Measurements from ENCODE around the gene CCNY.

Gene CCNY

GRCh38 chr10:35409808-35410207 is 73.5 kb downstream of the CCNY start:
- Histone ChIP-seq H3K9me3 (ENCODE audit: insufficient read depth, low read length) (no peaks in the 10 kb centered on the region), H3K27me3 (ENCODE audit: insufficient read depth, insufficient read length) (no peaks in the 10 kb centered on the region), H3K9ac (ENCODE audit: insufficient read length, low read depth) (no peak overlapping the region), H3K4me1 (ENCODE audit: insufficient read depth, insufficient read length) (peaks cover 2% of the 10 kb centered on the region), H3K36me3 (ENCODE audit: insufficient read depth, insufficient read length, low read length) (no peaks in the 10 kb centered on the region), H3K4me3 (ENCODE audit: insufficient read length, low read depth) (no peak overlapping the region)
- TF ChIP-seq YY1 (IDR thresholded peaks at IDR 0.05; ENCODE audit: insufficient read depth, insufficient read length) = no peak
- no peak for TF ChIP-seq SUZ12 (IDR thresholded peaks at IDR 0.05; ENCODE audit: extremely low read depth, insufficient read depth, insufficient read length)
- TF ChIP-seq ZNF274 (IDR thresholded peaks at IDR 0.05; ENCODE audit: low read depth, low read length) = no peak
- DNase-seq (ENCODE audit: low read depth, low spot score) = no peak

GRCh38 chr10:35412003-35412723 is 75.9 kb downstream of the CCNY start:
- no peaks in the 10 kb centered on the region for H3K9me3 ChIP-seq (ENCODE audit: insufficient read depth, low read length)
- no peaks in the 10 kb centered on the region for H3K27me3 ChIP-seq (ENCODE audit: insufficient read depth, insufficient read length)
- peaks cover 2% of the 10 kb centered on the region for H3K4me1 ChIP-seq (ENCODE audit: insufficient read depth, insufficient read length)
- H3K4me3 ChIP-seq (ENCODE audit: insufficient read length, low read depth) = no peak overlapping the region
- no peaks in the 10 kb centered on the region for H3K36me3 ChIP-seq (ENCODE audit: insufficient read depth, insufficient read length, low read length)
- no peak for DNase-seq (ENCODE audit: low read depth, low spot score)
- TF ChIP-seq YY1 (IDR thresholded peaks at IDR 0.05; ENCODE audit: insufficient read depth, insufficient read length) (no peak), SUZ12 (IDR thresholded peaks at IDR 0.05; ENCODE audit: extremely low read depth, insufficient read depth, insufficient read length) (no peak), ZNF274 (IDR thresholded peaks at IDR 0.05; ENCODE audit: low read depth, low read length) (no peak)
- H3K9ac ChIP-seq (ENCODE audit: insufficient read length, low read depth) = no peak overlapping the region

- DNase-seq (ENCODE audit: low read depth, low spot score) = no peak
- no peaks in the 10 kb centered on the region for H3K9me3 ChIP-seq (ENCODE audit: insufficient read depth, low read length)
- no peaks in the 10 kb centered on the region for H3K36me3 ChIP-seq (ENCODE audit: insufficient read depth, insufficient read length, low read length)
- H3K9ac ChIP-seq (ENCODE audit: insufficient read length, low read depth) = no peak overlapping the region
- TF ChIP-seq ZNF274 (IDR thresholded peaks at IDR 0.05; ENCODE audit: low read depth, low read length) (no peak), SUZ12 (IDR thresholded peaks at IDR 0.05; ENCODE audit: extremely low read depth, insufficient read depth, insufficient read length) (no peak), YY1 (IDR thresholded peaks at IDR 0.05; ENCODE audit: insufficient read depth, insufficient read length) (no peak)
- H3K4me3 ChIP-seq (ENCODE audit: insufficient read length, low read depth) = no peak overlapping the region
- no peaks in the 10 kb centered on the region for H3K27me3 ChIP-seq (ENCODE audit: insufficient read depth, insufficient read length)
- H3K4me1 ChIP-seq (ENCODE audit: insufficient read depth, insufficient read length) = peaks cover 2% of the 10 kb centered on the region
These were observed 76.7 kb downstream of the CCNY start for GRCh38 chr10:35412900-35413491.

DNA sequence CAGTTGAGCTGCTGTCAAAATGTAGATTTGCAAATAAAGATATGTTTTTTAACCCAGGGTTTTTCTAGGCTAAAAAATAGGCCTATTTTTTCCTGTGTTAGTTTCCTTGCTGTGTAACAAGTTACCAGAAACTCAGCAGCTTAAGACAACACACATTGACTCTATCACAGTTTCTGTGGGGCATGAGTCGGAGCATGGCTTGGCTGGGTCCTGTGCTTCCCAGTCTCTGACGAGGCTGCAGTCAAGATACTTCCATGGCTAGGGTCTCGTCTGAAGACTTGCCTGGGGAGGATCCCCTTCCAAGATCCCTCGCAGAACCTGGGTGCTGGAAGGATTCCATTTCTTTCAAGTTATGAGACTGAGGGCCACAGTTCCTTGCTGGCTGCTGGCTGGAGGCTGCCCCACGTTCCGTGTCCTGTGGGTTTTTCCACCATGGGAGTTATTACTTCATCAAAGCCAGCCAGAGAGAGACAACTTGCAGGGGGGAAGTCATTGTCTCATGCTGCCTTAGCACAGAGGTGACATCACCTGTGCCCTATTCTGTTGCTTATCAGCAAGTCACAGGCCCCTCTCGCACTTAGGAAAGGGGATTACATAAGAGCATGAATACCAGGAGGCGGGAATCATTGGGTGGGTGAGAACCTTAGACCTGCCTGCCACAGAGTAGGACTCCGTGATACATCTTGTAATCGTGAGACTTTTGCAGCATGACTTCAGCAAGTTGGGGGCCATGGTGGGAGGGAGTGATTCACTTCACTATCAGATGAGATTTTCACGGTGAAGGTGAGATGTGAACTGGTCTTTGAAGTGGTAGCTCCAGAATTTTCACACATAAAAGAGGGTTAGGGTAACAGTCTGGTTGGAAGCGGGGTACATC is 77.9 kb downstream of the CCNY start:
- Histone ChIP-seq H3K4me3 (ENCODE audit: insufficient read length, low read depth) (no peak overlapping the region), H3K36me3 (ENCODE audit: insufficient read depth, insufficient read length, low read length) (no peaks in the 10 kb centered on the region), H3K9ac (ENCODE audit: insufficient read length, low read depth) (no peak overlapping the region), H3K27me3 (ENCODE audit: insufficient read depth, insufficient read length) (no peaks in the 10 kb centered on the region), H3K9me3 (ENCODE audit: insufficient read depth, low read length) (no peaks in the 10 kb centered on the region), H3K4me1 (ENCODE audit: insufficient read depth, insufficient read length) (peaks cover 1% of the 10 kb centered on the region)
- no peak for TF ChIP-seq SUZ12 (IDR thresholded peaks at IDR 0.05; ENCODE audit: extremely low read depth, insufficient read depth, insufficient read length)
- TF ChIP-seq ZNF274 (IDR thresholded peaks at IDR 0.05; ENCODE audit: low read depth, low read length) = no peak
- no peak for TF ChIP-seq YY1 (IDR thresholded peaks at IDR 0.05; ENCODE audit: insufficient read depth, insufficient read length)
- no peak for DNase-seq (ENCODE audit: low read depth, low spot score)

GRCh38 chr10:35415505-35415904 is 79.2 kb downstream of the CCNY start:
- Histone ChIP-seq H3K27me3 (ENCODE audit: insufficient read depth, insufficient read length) (no peaks in the 10 kb centered on the region), H3K4me1 (ENCODE audit: insufficient read depth, insufficient read length) (peaks cover 1% of the 10 kb centered on the region), H3K36me3 (ENCODE audit: insufficient read depth, insufficient read length, low read length) (no peaks in the 10 kb centered on the region), H3K4me3 (ENCODE audit: insufficient read length, low read depth) (no peak overlapping the region), H3K9me3 (ENCODE audit: insufficient read depth, low read length) (no peaks in the 10 kb centered on the region), H3K9ac (ENCODE audit: insufficient read length, low read depth) (no peak overlapping the region)
- no peak for DNase-seq (ENCODE audit: low read depth, low spot score)
- TF ChIP-seq ZNF274 (IDR thresholded peaks at IDR 0.05; ENCODE audit: low read depth, low read length) = no peak

- Histone ChIP-seq H3K4me1 (ENCODE audit: insufficient read depth, insufficient read length) (peaks cover 4% of the 10 kb centered on the region), H3K27me3 (ENCODE audit: insufficient read depth, insufficient read length) (no peaks in the 10 kb centered on the region), H3K4me3 (ENCODE audit: insufficient read length, low read depth) (no peak overlapping the region), H3K36me3 (ENCODE audit: insufficient read depth, insufficient read length, low read length) (no peaks in the 10 kb centered on the region), H3K9ac (ENCODE audit: insufficient read length, low read depth) (no peak overlapping the region), H3K9me3 (ENCODE audit: insufficient read depth, low read length) (no peaks in the 10 kb centered on the region)
- TF ChIP-seq YY1 (IDR thresholded peaks at IDR 0.05; ENCODE audit: insufficient read depth, insufficient read length) (no peak), ZNF274 (IDR thresholded peaks at IDR 0.05; ENCODE audit: low read depth, low read length) (no peak), SUZ12 (IDR thresholded peaks at IDR 0.05; ENCODE audit: extremely low read depth, insufficient read depth, insufficient read length) (no peak)
- no peak for DNase-seq (ENCODE audit: low read depth, low spot score)
These were observed 80.5 kb downstream of the CCNY start for GRCh38 chr10:35416619-35417312.

DNA sequence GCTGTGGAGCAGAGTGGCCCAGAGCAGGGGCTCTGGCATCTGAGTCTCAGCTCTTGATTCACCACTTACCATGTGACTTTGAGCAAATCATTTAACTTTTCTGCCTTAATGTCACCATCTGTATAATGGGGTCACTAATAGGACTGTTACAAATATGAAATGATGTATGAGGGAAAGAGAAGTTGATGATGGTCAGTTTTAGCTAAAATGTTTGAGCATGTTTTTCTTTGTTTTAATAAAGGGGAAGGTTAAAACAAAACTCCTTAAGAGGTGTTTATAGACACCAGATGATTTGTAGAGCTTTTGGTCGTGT is 81.0 kb downstream of the CCNY start:
- Histone ChIP-seq H3K27me3 (ENCODE audit: insufficient read depth, insufficient read length) (no peaks in the 10 kb centered on the region), H3K4me3 (ENCODE audit: insufficient read length, low read depth) (no peak overlapping the region), H3K9me3 (ENCODE audit: insufficient read depth, low read length) (no peaks in the 10 kb centered on the region), H3K9ac (ENCODE audit: insufficient read length, low read depth) (no peak overlapping the region), H3K4me1 (ENCODE audit: insufficient read depth, insufficient read length) (peaks cover 4% of the 10 kb centered on the region), H3K36me3 (ENCODE audit: insufficient read depth, insufficient read length, low read length) (no peaks in the 10 kb centered on the region)
- TF ChIP-seq SUZ12 (IDR thresholded peaks at IDR 0.05; ENCODE audit: extremely low read depth, insufficient read depth, insufficient read length) = no peak
- TF ChIP-seq YY1 (IDR thresholded peaks at IDR 0.05; ENCODE audit: insufficient read depth, insufficient read length) = no peak
- TF ChIP-seq ZNF274 (IDR thresholded peaks at IDR 0.05; ENCODE audit: low read depth, low read length) = no peak
- no peak for DNase-seq (ENCODE audit: low read depth, low spot score)
